Activated CD4-positive, alpha-beta T cell treated with anti-CD3 and anti-CD28 coated beads for 1 hour (primary cell): ENCODE measurements around the gene ACOT8.
"Not testable (repeated sequence)": the region's sequence is repeated elsewhere in the genome, so short reads cannot be mapped to it uniquely, and the experiment has no call there.

Experiments used
- DNase-seq: peaks from one replicate; pipeline ENCODE4 v3.0.0-alpha.2; 2020

Gene ACOT8

DNA sequence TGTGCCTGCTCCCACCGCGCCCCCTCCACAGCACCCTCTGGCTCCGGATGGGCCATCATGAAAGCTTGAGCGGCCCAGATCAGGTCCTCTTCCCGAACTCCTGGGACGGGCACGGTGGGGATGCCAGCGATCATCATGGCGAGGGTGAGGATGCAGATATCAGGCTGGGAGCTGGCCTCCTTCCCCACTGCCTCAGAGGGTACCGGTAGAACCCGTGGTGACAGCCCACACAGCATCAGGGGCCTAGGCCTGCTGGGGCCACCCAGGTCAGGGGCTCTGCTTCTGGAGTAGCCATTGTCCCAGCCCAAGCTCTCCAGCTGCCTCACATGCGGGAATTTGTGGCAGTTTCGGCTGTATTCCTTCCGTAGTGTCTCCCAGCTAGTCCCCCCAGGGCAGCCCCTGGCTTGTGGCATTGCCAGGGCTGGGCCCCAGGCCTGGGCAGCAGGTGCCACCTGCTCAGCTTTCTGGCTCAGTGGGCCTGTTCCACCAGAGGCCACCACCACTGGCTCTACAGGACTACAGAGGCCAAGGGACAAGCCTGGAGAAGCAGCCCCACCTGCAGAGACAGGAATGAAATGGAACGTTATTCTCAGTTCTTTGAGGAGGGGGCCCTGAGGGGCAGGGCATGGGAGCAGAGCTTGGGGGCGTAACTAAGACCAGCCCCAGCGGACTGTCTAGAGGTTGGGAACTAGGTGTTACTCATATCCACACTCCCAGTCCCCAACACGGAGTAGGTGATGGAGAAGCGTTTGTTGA lies 29.6 kb upstream of the ACOT8 start:
- no peak for DNase-seq

DNA sequence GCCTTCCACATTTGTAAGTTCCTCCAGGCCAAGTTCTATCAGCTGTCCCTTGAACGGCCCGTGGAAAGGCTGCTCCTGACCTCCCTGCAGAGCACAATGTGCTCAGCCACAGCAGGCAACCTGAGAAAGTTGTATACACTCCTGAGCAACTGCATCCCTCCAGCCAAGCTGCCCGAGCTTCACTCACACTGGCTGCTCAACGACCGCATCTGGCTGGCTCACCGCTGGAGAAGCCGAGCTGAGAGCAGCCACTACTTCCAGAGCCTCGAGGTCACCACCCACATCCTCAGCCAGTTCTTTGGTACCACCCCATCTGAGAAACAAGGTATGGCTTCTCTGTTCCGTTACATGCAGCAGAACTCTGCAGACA lies 25.9 kb upstream of the ACOT8 start:
- no peak for DNase-seq

DNA sequence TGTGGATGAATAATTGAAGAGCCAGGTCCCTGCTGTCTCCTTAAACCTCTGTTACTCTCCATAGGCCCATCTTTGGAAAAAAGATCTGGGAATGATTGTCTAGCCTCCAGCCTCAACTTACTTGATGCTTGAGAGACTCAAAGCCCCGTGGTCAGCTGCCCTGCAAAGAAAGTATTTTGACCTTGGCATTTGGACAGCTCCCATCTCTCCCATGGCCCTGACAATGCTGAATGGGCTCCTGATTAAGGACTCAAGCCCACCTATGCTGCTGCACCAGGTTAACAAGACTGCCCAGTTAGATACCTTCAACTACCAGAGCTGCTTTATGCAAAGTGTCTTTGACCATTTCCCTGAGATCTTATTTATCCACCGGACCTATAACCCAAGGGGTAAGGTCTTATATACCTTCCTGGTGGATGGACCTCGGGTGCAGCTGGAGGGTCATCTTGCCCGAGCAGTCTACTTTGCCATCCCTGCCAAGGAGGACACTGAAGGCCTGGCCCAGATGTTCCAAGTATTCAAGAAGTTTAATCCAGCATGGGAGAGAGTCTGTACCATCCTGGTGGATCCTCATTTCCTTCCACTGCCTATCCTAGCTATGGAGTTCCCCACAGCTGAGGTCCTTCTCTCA lies 25.4 kb upstream of the ACOT8 start:
- no peak for DNase-seq

DNA sequence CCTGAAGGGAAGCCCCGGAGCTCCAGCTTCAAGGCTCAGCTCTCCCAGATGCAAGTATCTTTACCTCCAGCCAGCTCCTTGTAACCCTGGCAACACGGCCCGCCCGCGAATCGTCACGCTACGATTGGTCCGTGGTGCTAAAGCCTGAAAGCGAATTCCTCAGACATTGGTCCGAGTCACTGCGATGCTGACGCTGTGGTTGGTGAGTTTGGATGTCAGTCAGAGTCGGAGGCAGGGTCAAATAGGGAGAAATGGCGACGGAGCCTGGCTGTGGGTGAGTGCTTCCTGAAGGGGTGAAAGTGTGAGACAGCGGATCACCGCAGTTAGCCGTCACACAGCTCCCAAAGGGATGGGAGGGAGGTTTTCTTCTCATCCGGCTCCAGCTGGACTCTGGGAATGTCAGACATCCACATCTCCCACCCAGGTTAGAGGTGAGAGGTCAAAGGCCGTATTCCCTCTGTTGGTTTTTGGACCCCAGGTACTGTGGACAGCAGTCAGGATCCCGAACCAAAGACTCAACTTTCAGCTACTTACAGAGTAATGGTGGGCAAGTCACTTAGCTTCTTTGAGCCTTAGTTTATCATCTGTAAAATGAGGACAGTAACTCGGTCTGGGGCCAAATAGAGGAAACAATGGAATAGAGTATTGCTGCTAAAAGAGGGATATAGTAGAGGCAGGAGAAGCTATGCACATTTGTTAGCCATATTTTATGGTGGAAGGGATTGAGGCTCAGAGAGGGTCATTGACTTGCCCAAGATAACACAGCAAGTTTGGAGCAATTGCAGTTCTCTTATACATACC lies 24.0 kb upstream of the ACOT8 start, which contains the start of gene ZSWIM1:
ZSWIM1 (plus strand) TSS at position 240 of the 801 bp plus-strand sequence. CDS start 1,366 bp downstream, outside the sequence.
- DNase-seq = peak; percentile 97

DNA sequence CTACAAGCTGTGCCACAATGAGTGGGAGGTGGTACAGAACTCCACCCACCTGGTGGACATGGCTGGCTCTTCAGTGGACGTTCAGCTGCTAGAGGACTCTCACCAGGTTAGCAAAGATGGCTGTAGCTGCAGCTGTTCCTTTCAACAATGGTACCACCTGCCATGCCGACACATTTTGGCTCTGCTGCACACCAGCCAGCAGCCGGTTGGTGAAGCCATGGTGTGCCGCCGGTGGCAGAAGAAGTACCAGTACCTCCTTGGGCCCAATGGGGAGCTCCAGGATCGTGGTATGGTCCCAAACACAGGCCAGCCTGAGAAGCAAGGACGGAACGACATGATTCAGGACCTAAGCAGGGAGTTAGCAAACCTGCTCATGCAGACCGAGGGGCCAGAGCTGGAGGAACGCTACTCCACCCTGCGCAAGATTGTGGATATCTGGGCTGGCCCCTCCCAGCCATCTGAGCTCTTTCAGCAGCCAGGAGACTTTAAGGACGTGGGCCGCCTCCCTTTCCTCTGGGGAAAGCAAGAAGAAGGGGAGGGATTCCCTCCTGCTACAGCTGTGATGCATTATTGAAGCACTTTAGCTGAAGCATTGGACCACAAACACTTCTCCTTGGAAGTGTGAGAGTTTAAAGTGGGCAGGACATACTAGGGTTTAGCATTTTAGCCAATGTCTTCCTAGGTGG lies 21.0 kb upstream of the ACOT8 start:
- no peak for DNase-seq

DNA sequence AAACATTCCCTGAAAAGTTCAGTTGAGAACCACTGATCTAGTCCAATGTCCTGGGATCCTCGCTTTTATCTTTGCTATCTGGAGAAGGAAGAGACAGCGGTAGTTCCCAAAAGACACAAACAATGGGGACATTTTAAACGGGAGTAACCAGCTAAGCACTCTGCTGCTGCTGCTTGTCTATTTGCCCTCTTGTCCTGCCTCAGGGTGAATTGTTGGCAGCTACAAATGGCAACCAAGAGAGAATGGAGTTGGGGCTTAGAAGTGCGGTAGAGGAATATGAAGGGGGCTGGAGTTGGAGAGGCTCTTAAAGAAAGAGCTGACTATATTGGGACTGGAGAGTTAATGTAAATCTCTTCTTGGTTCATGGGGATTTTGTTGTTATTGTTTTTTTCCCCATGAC lies 17.4 kb upstream of the ACOT8 start:
- no peak for DNase-seq

DNA sequence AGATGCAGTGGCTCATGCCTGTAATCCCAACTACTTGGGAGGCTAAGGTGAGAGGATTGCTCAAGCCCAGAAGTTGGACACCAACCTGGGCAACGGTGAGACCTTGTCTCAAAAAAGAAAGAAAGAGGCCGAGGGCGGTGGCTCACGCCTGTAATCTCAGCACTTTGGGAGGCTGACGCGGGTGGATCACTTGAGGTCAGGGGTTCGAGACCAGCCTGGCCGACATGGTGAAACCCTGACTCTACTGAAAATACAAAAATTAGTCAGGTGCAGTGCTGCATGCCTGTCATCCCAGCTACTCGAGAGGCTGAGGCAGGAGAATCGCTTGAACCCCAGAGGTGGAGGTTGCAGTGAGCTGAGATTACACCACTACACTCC lies 16.9 kb upstream of the ACOT8 start:
- not testable (repeated sequence) for DNase-seq

DNA sequence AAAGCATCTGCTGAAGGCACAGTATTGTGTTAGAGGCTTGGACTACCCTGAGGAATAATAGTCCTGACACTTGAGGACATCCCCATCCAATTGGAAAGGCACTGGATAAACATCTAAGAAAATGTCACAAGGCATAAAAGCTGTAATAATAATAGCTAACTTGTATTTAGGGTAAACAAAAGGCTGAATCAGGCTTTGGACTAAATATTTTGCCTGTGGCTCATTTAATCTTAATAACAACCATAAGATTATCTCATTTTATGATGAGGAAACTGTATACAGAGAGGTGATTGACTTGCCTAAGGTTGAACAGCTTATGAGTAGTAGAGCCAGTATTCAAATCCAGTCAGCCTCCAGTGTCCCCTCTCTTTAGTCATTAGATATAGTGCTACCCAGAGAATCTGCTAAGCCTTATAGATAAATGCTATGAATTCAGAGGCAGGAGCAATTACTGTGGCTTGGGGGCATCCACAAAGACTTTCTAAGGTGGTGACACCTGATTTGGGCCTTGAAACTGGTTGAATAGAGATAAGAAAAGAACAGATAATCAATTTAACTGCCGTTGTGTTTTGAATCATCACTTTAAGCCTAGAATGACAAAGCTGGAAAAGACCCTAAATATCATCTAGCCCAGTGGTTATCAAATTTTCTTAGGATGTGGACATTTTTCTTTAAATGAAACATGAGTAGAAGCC lies 16.4 kb upstream of the ACOT8 start:
- no peak for DNase-seq

DNA sequence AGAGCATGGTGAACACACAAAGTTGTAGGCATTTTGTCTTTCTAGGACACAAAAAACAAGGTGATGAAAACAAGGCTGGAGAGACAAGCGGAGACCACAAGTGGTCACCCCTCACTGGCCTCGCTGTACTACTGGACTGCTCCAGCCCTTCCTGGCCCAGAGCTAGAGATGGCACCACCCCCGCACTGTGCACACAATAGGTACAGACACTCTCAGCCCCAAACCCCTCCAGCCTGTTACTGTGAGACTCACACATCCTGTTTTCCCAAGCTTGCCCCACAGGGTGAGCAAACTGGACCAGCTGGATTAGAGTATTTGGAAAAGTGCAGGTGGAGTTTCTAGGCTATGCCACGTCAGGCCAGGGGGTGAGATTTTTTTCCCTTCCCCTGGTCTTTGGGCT lies 15.4 kb upstream of the ACOT8 start:
- DNase-seq = no peak

DNA sequence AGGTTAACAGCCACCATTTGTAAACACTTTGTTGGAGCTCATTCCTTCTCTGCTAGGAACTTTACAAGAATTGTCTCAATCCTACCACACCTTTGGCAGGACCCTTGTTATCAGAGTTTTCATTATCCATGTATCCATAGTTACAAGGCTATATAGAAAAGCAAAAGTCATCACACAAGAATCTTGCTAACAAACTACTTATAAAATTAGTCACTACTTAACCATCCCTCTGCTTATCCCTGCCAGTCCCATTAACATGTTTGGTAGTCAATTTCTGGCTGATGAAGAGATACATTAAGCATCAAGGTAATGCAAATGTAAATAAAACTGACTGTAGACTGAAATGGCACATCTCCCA lies 10.6 kb upstream of the ACOT8 start:
- DNase-seq = no peak

DNA sequence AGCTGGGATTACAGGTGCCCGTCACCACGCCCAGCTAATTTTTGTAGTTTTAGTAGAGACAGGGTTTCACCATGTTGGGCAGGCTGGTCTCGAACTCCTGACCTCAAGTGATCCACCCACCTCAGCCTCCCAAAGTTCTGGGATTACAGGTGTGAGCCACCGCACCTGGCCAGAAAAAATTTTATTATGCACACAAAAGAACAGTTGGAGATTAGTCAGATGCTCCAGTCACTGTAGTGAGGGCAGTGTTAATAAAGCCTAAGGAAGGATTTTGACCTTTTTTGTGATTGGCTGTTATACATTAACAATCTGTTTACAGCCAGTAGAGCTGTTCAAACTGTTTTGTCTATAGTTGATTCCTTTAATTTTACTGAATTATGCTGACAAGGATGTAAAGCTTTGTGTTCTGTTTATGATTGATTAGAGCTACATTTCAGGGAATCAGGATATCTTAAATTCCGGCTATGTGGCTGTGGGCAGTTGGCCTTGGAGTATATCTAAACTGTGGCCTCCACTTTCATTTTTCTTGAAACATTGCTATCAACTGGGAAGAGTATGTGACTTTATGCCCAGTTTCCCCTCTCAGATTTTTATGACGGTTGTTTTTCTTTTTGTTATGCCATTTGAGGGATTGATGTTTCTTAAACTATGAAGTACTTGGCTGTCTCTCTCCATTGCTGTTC lies 10.1 kb upstream of the ACOT8 start:
- DNase-seq = no peak

DNA sequence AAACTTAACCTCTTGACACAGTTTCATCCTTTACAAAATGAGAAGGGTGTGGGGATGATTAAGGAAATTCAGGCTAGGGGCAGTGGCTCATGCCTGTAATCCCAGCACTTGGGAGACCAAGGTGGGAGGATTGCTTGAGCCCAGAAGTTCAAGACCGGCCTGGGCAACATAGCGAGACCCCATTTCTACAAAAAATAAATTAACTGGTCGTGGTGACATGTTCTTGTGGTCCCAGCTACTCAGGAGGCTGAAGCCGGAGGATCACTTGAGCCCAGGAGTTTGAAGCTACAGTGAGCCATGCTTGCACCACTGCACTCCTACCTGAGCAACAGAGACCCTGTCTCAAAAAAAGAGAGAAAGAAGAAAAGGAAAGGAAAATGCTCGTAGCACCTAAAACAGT lies 9.3 kb upstream of the ACOT8 start:
- DNase-seq = no peak

DNA sequence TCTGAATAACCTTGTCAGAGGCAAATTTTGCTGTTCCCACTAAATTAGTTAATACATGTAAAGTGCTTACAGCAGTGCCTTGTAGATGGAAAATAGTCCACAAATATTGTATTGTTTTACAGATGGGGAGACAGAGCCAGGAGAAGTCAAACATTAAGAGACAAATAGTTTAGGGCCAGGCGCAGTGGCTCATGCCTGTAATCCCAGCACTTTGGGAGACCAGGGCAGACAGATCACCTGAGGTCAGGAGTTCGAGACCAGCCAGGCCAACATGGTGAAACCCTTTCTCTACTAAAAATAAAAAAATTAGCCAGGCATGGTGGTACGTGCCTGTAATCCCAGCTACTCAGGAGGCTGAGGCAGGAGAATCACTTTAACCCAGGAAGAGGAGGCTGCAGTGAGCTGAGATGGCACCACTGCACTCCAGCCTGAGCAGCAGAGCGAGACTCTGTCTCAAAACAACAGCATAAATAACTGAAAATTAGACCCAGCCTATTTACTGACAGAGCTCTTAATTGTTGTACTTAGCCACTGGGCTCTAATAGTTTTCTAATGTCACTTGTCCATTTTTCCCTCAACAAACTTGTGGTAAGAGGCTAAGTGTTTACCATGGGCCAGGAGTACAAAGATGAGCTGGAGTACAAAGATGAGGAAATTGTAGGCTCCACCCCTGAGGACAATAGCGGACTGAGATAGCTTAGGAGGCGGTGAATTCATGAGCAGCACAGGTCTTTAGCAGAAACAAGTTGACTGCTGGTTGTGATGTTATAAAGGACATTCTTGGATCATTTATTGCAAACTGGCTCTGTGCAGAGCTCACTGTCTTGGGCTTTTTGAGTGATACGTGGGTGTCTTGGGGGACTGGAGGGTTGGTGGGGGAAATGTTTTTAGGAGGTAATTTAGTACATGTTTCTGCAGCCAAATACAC lies 6.6 kb upstream of the ACOT8 start:
- DNase-seq = no peak

DNA sequence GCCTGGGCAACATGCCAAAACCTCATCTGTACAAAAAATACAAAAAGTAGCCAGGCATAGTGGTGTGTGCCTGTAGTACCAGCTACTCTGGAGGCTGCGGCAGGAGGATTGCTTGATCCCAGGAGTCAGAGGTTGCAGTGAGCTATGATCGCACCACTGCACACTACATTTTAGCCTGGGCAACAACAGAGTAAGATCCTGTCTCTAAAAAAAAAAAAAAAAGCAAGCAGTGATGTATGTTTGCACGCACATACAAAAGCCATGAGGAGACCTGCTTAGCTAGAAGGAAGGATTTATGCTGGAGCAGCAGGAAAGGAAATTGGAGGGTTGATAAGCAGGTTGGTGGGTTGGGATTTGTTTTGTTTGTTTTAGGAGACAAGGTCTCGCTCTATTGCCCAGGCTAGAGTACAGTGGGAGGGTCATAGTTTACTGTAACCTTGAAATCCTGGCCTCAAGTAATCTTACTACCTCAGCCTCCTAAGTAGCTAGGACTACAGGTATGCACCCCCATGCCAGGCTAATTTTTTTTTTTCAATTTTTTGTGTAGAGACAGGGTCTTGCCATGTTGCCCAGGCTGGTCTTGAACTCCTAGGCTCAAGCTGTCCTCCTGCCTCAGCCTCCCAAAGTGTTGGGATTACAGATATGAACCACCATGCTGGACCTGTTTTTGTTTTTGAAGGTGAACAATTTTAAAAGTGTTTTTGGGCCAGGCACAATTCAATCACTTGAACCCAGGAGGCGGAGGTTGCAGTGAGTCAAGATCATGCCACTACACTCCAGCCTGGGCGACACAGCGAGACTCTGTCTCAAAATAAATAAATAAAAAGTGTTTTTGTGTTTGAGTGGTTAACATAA lies 4.3 kb upstream of the ACOT8 start:
- DNase-seq = no peak

DNA sequence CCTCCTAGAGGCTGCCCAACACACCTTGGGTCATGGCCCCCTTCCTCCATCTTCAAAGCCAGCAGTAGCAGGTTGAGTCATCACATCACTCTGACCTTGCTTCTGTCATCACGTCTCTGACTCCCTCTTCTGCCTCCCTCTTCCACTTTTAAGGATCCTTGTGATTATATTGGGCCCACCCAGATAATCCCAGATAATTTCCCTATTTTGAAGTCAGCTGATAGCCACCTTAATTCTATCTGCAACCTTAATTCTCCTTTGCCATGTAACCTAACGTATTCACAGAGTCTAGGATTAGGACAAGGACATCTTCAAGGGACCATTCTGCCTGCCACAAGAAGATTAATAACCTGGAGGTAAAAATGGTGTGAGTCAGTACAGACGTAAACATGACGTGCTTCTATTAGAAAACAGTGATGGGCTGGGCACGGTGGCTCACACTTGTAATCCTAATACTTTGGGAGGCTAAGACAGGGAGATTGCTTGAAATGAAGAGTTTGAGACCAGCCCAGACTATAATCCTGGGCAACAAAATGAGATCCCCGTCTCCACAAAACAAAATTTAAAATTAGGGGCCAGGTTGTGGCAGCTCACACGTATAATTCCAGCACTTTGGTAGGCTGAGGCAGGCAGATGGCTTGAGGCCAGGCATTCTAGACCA lies 3.5 kb upstream of the ACOT8 start:
- no peak for DNase-seq

DNA sequence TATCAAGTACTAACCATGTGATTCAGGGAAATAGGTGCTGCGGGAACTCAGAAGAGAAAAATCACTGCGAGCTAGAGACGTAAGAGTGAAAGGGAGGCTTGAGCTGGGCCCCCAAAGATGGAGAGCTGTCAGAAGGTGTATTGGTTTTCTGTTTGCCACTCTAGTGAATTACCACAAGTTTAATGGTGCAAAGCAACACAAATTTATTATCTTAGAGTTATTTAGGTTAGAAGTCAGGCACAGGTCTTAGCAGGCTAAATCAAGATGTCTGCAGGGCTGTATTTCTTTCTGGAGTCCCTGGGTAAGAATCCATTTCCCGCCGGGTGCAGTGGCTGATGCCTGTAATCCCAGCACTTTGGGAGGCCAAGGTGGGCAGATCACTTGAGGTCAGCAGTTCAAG lies 2.7 kb upstream of the ACOT8 start:
- DNase-seq = no peak

DNA sequence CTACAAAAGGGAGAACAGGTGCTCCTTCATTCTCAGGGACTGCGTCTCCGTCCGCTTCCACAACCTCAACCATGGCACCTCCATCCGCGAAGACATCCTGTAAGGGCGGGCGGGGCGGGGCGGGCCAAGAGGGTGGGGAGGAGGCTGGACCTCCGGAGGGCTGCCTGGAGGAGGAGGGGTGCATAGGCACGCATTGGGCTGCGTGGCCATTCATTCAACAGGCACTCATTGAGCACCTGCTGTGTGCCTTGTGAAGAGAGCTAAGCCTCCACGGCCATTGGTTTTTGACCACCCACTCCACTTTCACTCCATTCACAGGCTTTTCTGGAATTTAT lies 657 bp upstream of the ACOT8 start:
- DNase-seq = no peak

DNA sequence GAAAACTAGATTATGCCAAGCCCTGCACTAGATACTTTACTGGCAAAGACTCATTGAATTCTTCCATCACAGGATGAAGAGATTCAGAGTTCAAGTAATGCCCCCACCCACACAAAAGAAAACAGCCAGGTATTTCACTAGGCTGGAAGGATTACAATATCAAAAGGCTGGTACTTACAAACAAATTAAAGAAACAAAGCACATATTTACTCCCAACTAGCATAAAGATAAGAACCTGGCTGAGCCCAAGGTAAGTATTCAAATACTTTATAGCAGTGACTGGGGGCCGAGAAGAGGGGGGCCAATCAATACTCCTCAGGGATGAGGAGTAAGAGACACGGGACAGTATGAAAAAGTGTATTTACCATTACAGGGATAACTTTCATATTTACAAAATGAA lies 3.7 kb downstream of the ACOT8 start:
- DNase-seq = no peak

DNA sequence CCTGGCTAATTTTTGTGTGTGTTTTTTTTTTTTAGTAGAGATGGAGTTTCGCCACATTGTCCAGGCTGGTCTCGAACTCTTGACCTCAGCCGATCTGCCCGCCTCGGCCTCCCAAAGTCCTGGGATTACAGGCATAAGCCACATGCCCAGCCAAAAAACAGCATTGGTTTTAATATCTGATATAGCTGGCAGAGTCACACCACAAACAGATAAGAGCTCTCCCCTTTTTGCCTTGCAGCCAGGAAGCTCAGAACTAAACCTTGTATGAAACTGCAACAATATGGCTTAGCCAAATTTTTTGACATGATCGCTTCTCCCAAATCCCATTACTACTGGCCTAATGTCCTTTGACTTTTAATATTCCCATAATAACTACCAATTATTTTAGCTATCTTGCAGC lies 4.9 kb downstream of the ACOT8 start:
- no peak for DNase-seq

DNA sequence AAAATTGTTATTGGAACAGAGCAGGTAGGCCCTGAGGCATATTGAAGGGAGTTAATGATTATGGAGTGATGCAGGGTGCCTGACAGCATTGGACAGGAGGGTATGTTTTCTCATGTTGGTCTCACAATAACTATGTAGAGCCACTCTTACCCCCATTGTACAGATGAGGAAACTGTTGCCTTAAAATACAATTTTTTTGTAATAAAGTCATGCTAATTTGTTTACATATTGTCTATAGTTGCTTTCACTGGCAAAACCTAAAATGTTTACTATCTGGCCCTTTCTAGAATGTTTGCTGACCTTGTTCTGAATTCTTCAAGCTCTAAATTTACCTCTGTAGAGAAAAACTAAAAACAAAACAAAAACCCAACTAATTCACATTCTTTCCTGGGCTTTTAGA lies 5.7 kb downstream of the ACOT8 start:
- DNase-seq = no peak
